HG03066 (cell line): ENCODE data around the gene KREMEN1.

Source experiments
- ATAC-seq: cut with Tn5 transposase; IDR thresholded peaks from one replicate; pipeline ENCODE4 v1.9.1; 2021; ENCODE audit warnings: low read depth; ENCODE audit not compliant: unreplicated experiment

The KREMEN1 gene

DNA sequence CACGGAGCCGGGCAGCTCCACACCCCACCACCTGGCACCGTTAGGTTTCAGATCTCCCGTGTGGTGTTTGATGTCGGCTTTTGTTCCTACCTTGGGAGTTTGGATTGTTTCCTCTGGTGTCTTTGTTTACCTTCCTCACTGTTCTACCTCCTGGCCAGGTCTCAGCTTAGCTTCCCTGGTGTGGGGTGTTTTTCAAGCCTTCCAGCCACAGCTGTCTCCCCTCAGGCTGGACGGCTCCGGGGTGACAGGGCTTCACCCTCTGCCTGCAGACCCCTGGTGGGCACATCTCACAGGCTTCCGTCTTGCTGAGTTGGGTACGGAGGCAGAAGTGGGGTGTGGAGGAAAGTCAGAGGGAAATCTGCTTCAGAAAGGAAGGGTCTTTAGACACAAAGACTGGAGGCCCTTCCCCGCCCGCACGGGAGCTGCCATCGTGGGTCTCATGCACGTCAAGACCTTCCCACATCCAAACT, 73.3 kb downstream of the KREMEN1 start:
- ATAC-seq, result no peak

DNA sequence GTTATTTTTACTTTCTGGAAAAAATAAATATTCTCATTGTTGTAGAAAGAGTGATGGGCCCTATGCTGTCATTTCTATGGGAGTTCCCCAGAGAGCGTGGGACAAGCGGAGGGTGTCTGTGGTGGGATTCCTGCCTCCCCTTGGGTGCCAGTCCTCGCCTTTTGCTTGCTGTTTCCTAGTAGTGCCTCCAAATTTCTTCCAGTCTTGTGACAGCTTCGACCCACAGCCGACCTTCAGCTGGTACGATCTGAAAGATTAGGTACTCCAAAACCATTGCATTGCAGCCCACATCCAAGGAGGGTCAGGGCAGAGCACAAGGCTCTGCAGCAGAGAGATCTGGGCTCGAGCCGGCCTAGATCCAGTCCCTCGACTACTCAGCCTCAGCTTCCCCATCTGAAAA, 73.9 kb downstream of the KREMEN1 start:
- no peak for ATAC-seq

DNA sequence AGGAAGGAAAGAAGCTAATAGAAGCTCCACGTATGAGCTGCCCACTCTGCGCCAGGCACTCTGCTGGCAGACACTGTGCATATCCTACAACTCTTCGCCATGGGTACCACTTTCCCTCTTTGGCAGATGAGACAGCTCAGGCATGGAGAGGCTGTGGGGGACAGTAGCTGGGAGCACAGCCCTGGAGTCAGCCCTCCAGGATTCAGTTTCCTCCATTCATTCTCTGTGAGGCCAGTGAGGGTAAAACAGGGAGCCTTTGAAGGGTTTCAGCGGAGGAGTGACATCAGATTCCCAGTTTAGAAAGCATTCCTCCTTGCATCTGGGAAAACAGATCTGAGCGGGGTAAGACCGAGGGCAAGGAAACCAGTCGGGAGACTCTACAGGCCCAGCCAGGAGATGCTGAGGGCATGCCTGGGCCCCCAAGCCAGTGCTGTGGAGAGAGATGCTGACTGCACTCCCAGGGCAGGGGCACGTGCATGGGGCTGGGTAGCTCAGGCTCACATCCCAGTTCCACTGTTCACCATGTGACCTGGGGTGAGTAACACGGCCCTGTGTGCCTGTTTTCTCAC, 74.6 kb downstream of the KREMEN1 start:
- no peak for ATAC-seq

DNA sequence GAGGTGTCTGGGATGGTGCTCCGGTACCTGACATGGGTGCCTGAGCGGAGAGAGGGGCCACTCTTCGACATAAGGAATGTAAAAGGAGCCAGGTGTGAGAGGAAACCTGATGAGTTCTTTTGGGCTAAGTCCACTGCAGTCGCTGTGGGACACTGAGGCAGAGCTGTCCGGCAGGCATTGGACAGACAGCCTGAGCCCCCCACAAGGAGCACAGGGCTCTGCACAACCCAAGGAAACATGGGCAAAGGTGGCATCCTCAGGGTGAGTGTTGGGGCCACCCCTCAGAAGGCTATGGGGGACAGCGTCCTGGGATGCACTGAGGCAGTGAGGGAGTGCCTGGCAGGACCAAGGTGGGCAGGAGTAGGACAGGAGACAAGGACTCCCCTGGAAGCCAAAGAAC, 75.2 kb downstream of the KREMEN1 start:
- ATAC-seq, result no peak

DNA sequence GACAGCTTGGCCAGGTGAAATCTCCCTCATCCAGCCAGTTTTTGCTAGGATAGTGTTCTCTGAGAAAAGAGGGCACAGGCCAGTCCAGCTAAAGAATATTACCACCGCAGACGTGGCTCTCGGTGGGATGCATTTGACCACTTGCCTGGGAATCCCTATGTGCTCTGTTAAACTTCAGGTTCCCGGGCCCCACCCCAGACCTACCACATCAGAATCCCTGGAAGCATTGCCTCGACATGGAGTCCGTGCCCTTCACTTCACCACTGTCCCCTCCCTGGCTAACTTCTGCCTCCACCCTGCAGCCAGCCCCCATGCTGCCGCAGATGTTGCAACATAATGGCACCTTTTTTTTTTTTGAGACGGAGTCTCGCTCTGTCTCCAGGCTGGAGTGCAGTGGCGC, 76.0 kb downstream of the KREMEN1 start:
- no peak for ATAC-seq

DNA sequence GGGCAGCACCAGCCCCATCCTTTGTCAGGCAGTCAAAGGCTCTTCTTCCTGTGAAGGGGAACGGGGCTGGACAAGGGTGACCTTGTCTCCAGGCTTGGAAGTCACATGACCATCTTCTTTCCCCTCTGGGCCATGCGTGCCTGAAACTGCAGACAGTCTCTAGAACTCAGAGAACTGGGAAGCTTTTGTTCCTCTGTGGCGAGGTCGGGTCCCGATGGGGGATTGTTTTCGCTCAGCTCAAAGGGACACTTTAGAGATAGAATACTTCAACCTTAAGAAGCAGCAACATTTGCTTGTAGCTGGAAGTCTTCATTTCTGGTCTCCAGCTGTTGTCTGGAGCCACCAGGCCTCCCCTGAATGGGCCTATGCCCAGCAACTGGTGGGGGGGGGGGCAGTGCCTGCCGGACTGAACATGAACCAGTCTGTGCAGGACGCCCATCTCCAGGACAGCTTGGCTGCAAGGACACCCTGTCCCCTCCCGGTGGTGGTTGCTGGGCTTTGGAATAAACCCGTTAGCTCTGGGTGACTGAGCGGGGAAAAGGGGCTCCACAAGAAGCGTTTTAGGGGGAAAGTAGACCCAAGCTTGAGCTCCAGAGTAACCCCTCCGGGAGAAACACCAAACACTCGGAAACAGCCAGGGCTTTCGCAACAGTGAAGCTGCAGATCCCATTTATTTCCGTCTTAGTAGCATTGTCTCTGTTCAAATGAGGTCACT, 77.2 kb downstream of the KREMEN1 start:
- ATAC-seq, result no peak

DNA sequence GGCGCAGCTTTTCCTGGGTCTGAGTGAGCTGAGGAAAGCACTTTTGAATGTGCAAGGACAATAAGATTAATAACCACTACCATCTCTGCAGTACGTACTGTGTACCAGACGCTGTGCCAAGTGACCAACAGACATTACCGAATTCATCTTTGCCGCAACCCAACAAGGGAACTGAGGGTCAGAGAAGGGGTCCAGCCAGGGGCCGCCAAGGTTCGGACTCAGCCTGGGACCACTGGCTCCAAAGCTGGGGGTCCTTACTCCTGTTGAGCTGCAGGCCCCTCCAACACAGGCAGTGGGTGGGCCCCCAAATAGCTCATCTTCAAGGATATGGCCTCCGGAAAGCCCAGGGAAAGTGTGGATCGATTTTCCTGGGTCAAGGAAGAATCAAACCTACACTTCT, 77.9 kb downstream of the KREMEN1 start:
- no peak for ATAC-seq

DNA sequence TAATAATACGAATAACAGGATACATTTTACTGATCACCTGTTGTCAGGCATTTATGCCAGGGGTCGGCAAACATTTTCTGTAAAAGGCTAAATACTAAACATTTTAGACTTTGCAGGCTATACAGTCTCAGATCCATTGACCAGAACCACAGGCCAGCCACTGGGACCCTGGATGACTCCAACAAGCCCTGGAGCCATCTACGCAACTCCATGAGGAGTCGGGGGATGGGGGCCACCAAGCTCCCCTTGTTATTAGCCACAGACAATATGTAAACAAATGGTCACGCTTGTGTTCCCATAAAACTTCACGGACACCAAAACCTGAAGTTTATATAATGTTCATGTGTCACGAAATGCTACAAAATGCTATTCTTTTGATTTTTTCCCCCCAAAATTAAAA, 78.5 kb downstream of the KREMEN1 start:
- no peak for ATAC-seq

DNA sequence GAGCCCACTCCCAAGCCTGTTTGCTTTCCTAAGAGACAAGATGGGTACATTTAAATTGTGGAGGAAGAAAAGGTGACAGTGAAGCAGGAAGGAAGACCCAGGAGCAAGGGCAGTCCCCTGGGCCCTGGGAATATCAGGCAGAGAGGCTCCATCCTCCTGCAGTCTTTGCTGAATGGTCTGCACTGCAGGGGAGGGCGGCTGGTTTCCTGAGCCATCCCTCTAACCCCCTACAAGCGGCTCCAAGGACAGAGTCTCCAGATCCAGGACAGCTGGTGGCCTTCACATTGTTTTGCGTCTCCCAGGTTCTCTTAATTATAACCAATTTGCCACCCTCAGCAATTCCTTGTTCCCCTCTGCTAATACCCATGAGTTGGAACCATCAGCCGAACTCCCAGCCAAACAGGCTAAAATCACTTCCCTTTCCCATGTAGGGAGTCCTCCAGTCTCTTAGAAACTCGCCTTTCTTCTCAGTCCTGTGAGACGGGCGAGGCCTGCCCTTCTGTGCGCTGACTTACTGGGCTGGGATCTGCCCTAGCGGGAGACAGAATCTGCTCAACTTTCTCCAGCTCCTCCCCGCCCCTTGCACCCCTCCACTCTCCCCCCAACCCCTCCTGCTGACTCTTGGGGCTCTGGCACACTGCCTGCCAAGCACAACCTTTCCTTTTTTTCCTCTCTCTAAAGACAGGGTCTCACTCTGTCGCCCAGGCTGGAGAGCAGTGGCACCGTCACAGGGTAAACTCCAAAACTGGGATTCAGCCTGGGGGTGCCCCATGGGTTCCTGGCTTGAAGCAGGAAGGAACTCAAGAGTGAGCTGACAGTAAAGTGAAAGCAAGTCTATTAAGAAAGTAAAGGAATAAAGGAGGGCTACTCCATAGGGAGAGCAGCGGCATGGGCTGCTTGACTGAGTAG, 79.5 kb downstream of the KREMEN1 start:
- no peak for ATAC-seq

DNA sequence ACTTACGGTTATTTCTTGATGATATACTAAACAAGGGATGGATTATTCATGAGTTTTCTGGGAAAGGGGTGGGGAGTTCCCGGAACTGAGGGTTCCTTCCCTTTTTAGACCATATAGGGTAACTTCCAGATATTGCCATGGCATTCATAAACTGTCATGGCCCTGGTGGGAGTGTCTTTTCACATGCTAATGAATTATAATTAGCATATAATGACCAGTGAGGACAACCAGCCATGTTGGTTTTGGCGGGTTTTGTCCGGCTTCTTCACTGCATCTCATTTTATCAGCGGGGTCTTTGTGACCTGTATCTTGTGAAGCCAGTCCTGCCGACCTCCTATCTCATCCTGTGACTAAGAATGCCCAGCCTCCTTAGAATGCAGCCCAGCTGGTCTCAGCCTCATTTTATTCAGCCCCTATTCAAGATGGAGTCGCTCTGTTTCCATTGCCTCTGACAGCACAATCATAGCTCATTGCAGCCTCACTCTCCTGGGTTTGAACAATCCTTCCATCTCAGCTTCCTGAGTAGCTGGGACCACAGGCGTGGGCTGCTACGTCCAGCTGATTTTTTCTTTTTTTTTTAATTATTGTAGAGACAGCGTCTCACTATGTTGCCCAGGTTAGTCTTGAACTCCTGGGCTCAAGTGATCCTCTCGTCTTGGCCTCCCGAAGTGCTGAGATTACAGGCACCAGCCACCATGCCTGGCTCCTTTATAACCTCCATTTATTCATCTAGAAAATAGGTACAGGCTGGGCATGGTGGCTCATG, 80.3 kb downstream of the KREMEN1 start:
- ATAC-seq, result no peak

DNA sequence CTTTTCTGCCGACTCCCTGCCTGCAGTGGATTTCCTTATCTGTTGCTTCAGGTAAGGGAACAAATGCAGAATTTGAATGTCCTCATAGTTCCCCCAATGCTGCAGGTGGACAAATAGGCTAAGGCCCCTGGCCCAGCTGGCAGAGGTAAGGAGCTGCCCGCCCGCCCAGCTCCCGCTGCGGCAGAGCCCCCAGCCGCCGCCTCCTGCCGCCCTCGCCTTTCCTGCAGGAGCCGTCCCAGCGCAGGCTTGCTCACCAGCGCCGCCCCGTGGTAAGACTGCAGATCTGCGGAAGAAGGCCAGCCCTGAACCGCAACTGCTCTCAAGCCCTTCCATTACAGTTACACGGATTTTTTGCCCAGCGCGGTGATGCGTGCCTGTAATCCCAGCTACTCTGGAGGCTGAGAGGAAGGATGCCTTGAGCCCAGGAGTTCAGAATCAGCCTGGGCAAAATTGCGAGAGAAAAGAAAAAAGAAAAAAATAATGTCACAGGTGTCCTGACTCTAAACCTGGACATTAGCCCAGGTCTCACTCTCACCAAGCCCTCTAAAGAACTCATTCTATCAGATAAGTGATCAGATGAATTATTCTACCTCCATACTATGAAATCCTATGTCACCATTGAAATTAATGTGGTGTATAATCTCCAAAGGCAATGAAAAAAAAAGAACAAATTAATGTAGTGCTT, 81.7 kb downstream of the KREMEN1 start:
- no peak for ATAC-seq

DNA sequence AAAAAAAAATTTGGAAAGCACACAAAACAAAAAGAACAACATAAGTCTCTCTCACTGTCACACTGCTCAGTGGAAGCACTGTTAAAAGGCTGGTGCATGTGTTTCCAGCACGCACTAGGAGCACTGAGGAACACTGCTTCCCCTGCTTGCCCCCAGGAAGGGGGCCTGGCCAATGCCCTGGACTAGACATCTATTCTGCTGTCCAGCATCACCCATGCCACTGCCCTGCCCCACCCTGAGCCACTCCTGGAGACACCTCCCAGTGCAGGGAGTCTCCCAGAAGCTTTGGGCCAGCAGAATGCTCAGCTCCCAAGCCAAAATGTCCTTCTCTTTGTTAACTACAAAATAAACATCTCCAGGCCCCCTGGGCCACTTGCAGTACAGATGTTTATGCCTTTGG, 83.1 kb downstream of the KREMEN1 start:
- ATAC-seq, result no peak

DNA sequence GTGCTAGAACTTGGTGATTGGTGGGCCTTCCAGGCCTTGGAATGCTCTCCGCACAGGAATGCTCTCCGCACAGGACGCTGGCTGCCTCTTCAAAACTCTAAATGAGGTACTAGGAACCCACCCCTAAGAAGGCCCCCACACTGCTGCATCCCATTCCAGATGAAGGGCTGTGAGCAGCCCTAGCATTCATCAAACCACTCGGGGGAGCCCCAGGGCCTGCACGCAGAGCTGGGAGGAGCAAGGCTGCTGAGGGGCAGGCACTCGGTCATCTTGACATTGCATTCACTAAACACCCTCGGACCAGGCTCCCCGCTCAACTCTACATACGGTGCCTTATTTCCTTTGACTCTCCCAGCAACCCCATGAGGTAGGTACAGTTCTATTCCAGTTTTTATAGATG, 83.7 kb downstream of the KREMEN1 start:
- no peak for ATAC-seq

DNA sequence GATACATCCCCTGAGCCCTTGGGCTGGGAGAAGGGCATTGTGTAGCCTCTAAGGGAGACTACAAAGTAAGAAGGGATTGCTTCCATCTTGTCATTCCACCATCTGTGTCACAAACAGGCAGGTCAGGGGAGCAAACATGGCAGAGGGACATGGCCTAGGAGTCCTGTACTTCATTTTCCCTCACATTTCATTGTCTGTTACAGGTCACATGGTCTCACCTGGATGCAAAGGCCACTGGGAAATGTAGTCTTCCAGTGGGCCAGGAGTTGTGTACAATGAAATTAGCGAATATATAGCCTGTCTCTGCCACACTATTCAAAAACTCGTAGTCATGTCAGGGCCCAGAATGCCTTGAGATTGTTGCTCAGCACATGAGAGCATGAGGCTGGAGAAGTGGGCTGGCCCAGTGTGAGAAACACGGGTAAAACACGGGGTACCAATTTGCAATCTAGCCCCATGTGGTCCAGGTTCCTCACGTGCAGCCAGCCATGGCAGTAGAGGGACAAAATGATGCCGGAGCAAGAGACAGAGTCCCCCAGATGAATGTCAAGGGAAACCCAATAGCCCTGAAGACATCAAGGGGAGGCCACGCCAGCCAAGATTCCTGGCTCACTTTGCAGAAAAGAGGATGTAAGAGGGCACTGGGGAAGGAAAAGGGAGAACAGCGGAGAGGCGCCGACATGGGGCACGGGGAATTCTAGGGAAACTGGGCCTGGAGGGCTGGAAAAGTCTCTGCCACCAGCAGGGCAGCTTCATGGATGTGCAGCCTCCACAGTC, 85.1 kb downstream of the KREMEN1 start:
- ATAC-seq, result no peak

DNA sequence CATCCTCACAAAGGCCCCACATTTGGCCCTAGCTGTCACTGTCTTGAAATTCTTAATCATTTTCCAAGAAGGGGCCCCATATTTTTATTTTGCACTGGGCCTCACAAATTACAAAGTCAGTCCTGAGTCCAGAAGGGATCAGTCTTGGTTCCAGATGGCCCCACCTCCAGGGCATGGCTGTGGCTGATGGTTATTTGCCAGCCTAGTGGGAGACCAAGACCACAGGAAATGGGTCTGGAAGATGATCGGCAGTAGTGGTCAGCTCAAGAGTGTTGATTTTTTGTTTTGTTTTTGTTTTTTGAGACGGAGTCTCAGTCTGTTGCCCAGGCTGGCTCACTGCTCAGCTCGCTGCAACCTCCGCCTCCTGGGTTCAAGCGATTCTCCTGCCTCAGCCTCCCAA, 85.7 kb downstream of the KREMEN1 start:
- ATAC-seq, result no peak

DNA sequence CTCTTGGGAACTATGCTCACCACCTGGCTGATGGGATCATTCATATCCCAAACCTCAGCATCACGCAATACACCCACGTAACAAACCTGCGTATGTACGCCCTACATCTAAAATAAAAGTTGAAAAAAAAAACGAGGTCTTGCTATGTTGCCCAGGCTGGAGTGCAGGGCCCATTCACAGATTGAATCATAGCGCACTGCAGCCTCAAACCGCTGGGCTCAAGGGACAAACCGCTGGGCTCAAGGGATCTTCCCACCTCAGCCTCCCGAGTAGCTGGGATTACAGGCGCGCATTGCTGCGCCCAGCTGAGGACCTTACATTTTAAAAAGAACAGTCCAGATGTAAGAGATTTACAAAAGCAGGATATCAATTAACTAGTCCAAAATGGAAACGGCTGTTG, 91.0 kb downstream of the KREMEN1 start:
- ATAC-seq, result no peak

DNA sequence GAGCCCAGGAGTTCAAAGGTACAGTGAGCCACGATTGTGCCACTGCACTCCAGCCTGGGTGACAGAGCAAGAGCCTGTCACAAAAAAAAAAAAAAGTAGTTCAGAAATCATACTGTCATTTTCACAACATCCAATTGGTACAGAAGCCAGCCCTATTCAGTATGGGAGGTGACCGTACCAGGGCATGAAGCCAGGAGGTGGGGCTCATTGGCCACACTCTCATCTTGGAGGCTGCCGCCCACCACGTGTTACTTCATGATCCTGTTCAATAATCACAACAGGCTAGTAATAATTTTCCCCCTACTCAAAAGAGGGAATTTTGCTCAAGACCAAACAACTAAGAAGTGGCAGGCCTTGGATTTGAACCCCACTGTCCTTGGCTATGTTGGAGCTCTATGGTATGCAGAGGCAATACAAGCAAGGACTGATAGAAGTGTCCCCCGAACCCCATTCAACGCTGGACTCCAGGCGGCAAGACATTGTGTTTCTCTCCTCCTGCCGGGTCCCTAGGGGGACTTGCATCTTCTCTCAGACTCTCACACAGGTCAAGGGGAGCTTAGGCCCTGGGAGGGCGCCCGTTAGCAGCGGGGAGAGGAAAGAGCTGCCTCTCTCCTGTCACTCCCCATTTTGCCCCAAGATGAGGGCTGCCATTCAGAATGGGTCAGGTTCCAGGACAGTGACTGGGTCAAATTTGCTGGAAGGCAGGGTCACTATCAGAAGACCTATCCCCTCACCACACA, 92.7 kb downstream of the KREMEN1 start:
- no peak for ATAC-seq

DNA sequence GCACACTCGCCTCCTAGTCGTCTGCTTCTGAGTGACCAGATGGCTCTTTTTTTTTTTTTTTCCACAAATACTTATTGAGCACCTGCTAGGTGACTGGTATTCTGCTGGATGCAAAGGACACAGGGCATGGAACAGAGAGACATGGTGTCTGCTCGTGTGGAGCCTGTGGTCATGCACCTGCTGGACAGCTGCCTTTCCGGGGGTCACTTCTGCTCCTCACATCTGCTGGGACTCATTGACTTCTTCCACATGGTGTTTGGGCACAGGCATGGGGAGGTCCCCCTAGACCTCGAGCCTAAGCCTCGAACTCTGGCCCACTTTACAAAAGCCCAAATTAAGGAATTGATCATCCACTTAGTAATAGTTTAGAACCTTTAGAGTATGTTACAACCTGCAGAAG, 93.3 kb downstream of the KREMEN1 start:
- ATAC-seq, result no peak
